GM18508 (cell line): Measurements from ENCODE around the gene VWA3A.
"Not testable (repeated sequence)": the region's sequence is repeated elsewhere in the genome, so short reads cannot be mapped to it uniquely, and the experiment has no call there.

ENCODE experiments used
- ATAC-seq: cut with Tn5 transposase; IDR thresholded peaks from one replicate; pipeline ENCODE4 v1.9.1; 2021; ENCODE audit warnings: moderate number of reproducible peaks; ENCODE audit not compliant: insufficient read depth, unreplicated experiment

Gene VWA3A

DNA sequence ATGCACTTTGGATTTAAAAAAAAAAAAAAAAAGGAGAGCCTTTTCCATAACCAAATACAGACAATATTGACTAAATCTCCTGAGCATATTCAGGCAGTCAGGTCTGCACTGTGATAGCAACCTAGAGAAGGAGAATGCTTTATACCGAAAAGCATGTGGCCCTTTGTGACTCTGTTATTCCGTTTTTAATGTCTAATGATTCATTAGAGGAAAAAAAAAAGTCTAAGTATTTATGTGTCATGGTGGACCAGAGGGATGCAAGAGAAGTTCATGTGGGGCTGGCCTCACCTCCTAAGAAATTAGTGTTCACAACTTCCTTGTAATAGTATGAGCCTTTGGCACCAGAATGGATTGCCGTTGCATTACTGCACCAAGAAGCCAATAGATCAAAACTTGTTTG lies 11.3 kb upstream of the VWA3A start:
- ATAC-seq, result no peak

DNA sequence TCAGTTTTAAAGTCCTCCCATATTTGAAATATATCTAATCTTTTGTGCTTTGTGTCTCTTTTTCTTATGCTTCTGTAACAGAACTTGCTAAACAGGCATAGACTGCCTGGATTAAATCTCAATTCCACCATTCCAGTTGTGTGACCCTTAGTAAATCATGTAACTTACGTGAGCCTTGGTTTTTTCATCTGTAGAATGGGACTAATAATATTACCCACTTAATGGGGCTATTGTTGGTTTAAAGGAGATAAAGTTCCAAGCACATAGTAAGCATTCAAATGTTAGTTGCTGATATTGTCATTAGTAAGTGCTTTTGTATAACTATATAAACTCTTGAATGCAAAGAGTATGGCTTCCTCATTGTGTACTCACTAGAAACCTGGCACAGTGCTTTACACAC lies 5.9 kb upstream of the VWA3A start:
- no peak for ATAC-seq

DNA sequence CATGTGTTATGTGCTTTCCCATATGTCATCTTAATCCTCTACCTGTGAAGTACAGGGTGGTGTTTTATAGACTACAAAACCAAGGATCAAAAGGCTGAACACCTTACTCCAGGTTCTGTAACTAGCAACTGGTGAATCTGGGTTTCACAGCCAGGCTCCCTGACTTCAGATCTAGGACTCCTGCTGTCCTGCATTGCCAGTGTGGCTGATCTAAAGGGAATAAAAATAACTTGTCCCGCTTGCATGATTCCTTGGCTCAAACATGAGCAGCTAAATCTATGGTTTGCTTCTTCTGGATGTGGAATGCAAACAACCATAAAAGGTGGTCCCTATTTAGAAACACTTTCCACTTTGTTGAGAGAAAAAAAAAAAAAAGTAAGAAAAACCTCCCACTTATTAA lies 3.7 kb upstream of the VWA3A start:
- ATAC-seq, result no peak

DNA sequence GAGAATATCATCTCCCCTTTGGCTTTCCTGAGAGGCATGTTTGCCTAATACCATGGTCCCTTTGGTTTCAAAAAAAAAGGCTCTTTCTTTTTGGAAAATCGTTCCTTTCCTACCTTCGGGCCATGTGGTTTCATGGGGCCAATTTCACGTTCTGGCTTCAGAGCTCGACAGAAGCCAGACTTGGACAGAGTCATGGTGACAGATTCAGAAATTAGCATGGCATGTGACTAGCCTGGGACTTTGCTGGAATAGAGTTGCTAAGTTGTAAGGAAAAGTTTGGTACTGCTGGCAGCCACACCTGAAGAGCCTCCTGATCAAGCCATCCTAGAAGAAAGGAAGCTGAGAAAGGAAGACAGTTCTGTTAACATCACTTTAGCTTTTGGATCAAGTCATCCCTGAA lies 2.4 kb upstream of the VWA3A start:
- no peak for ATAC-seq

DNA sequence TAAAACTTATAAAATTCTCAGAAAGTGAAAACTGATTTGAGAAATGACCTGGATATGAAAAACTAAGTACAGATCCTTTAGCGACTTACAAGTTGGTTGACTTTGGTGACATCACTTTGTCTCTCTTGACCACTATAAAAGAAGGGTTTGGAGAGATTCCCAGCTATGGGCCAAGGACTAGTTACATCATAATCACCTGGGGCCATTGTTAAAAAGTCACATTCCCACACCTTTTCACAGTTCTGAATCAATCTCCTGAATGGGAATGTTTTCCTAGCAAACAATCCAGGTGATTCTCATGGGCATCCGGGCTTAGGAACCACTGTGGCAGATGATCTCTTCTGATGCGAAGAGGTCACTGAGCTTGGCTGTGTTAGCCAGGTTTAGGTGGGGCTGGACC lies 620 bp upstream of the VWA3A start:
- ATAC-seq, result no peak

DNA sequence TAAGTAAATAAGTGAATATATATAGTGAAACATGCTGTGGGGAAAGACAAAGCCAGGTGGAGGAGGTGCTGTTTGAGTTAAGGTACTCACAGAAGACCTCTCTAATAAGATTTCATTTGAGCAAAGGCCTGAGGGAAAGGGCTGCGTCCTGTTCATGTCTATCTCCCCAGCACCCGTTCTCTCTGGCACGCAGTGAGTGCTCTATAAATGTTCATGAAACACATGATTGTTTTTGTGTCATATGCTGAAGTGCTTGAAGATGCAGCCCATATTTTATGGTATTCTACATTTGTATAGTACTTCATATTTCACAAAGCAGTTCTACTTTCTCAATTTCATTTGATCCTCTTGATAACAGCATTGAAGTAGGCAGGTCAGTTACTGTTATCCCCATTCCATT lies 990 bp downstream of the VWA3A start:
- no peak for ATAC-seq

DNA sequence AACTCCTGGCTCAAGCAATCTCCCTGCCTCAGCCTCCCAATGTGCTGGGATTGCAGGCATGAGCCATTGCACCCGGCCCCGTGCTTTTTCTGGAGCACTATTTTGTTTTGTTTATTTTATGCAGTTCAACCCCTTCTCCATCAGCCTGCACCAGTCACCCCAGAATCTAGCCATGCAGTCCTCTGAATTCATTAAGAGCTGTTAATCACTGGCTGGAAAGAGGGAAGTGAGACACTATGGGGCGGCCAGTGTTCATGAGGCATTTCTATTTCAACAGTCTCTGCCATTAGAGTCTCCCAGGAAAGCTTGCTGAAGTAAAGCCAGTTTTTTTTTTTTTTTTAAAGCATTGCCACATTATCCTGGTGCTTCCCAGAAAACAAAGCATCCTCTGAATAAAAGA lies 1.7 kb downstream of the VWA3A start:
- no peak for ATAC-seq

DNA sequence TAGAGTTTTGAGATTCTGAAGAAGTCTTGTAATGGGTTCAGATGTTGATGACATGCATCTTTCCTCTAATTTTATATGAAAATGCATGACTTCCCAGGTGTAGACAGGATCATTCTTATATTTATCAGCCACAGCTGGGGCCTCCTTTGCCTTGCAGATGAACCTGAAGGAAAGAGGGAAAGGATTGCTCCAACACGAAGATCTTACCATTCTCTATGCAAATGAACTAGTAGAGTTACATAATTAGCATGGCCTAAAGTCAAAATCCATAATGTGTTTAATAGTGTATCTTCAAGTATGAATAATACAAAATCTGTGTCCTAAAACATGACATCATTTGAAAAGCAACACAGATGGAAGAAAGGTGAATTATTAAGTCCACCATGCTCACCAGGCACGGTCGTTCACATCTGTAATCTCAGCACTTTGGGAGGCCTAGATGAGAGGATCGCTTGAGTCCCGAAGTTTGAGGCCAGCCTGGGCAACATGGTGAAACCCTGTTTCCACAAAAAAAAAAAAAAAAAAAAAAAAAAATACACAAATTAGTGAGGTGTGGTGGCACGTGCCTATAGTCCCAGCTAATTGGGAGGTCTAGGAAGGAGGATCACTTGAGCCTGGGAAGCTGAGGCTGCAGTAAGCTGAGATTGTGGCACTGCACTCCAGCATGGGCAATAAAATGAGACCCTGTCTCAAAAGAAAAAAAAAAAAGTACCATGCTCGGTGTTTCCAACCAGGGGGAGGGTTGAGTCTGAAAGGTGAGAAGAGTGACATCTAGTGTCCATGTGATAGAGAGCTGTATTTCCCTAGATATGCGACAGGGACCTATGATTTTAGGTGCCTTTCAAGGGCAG lies 6.3 kb downstream of the VWA3A start:
- ATAC-seq, result no peak

DNA sequence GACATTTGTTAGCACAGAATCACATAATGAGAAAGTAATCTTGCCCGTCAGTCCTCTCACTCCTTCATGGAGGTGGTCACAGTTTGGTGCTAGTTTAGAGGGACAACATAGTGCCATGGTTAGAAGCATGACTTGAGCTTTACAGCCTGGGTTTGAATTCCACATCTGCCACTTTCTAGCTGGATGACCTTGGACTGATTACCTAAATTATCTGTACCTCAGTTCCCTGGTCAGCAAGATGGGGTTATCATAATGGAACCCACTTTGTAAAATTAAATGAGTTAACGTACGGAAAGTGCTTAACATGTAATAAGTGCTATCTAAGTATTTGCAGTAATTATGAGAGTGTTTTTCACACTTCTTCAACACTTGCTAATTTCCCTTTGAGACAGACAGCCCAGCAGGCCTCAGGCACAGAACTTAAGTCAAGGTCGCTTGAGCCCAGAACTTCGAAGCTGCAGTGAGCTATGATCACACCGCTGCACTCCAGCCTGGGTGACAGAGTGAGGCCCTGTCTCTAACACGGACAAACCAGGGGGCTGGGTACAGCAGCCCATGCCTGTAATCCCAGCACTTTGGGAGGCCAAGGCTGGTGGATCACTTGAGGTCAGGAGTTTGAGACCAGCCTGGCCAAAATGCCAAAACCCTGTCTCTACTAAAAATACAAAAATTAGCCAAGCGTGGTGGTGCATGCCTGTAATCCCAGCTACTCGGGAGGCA lies 7.1 kb downstream of the VWA3A start:
- no peak for ATAC-seq

DNA sequence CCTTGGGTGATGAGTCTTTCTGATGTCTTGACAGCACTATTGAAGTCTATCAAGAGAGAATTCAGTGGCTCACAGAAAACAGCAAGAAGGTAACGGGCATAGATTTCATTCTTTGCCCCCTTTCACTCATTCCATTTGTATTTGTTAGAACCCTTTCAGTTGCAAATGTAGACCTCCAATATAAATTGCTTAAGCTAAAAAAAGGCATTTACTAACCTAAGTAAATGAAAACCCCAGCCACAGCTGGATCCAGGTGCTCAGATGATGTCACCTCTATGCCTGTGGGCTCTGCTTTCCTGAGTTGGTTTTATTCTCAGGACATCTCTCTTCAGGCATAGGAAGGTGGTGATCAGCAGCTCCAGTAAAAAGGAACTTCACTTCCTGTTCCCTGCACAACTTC lies 11.1 kb downstream of the VWA3A start:
- no peak for ATAC-seq

DNA sequence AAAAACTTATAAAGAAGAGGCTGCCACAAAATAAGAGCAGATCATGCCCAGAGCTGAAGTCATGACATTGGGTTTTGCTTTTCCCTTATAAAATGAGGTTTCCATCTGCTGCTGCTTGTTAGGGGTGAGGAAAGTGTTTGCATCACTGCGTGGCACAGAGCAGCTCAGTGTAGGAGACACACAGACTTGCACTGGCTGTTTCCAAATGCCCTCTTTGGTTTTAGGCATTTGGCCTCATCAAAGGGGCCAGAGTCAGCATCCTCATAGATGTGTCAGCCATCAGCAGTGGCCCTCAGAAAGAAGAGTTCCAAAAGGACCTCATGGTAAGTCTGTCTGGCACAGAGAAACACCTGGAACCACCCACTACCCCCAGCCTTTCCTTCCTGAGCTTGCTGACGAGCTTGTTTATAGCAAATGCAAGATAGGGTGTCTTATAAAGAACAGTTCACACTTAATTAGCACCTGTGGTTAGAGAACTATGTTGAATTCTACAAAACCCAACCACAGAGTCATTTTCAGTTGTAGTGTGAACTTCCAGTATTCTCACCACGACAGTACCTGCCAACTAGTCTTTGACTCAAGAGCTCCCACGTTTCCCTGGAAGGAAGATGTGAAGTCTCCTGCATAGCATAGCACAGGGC lies 17.0 kb downstream of the VWA3A start:
- no peak for ATAC-seq

DNA sequence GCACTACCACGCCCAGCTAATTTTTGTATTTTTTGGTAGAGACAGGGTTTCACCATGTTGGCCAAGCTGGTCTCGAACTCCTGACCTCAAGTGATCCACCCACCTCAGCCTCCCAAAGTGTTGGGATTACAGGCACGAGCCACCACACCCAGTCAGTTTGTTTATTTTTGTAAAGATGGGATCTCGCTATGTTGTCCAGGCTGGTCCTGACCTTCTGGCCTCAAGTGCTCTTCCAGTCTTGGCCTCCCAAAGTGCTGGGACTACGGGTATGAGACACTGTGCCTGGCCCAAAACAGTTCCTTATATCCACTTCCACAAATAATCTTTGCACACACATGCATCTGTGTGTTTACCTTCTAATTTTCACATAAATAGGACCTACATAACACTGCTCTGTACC lies 19.3 kb downstream of the VWA3A start:
- ATAC-seq, result not testable (repeated sequence)

DNA sequence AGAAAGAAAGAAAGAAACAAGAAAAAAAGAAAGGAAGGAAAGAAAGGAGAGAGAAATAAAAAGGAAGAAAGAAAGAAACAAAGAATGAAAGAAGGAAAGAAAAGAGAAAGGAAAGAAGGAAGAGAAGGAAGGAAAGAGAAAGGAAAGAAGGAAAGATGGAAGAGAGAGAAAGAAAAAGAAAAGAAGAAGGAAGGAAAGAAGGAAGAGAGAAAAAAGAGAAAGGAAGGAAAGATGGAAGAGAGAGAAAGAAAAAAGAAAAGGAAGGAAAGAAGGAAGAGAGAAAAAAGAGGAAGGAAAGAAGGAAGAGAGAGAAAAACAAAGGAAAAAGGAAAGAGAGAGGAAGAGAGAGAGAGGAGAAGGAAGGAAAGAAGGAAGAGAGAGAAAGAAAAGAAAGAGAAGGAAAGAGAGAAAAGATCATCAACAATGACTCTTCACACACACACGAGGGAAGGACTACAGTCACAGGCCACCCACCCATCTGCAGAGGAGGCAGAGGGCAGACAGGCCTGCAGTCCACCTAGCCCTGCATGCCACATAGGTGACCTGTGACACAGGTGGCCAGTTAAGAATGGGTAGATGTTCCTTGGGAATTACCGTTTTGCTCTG lies 23.9 kb downstream of the VWA3A start:
- no peak for ATAC-seq

DNA sequence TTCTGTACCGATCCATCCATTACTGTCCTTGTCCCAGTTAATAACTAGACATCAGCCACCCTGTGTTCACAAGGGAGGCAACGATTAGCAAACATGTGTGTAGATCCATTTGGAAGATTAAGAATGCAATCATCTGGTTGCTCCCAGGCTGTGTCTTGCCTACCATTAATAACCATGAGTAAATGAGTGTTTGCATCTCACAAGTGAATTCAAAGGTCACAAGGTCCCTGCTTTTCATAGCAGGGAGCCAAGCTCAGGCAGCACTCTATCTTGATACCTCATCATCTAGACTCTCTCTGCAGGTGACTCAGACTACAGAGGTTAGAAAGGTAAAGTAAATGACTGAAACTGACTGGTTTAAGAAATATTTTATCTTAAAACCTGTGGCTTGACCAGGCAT lies 25.3 kb downstream of the VWA3A start:
- ATAC-seq, result no peak

DNA sequence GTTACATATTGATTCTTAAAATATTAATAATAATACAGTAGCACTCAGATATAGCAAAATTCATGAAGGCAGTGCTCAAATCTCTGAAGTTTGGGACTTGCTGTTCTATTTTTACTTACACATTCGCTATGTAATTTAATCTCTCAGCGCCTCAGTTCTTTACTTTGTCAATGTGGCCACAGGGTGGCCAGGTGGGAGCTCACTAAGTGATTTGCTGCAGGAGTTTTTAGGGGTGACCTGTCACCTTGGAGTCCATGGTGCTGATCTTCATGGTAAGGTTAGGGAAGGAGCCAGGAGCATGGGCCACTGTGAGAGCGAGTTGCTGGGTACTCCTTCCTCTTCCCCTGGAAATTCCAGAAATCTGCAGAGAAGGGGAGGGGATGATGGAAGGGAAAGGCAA lies 28.1 kb downstream of the VWA3A start:
- no peak for ATAC-seq

DNA sequence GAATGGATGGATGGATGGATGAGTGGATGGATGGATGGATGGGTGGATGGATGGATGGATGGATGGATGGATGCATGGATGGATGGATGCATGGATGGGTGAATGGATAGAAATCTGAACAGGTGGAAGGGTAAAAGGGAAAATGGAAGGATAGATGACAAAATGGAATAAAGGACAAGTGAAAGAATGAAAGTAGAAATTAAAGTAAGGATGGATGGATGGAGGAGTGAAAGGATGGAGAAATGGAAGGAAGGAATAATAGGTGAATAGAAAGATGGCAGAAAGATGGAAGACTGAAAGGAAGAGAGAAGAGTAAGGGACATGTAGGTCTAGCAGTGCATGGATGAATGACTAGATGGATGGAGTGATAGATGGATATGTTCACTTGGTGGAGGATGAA lies 29.9 kb downstream of the VWA3A start:
- ATAC-seq, result no peak

DNA sequence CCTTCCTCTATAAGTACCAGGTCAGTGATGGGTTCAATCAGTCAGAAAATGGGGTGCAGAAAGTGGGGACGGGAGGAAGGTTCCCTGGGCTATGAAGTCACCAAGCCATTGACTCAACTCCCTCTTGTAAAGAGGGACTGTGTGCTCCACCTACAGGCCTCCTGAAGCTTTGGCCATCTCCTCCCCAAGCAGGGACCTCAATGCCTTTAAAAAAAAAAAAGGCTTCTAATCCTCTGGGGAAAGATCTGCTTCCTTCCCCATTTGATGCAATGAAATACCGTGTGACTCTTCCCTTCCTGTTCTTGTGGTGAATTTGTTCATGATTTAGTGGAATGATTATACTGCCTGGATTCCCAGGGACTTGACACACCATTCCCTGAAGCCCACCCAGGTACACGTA lies 30.8 kb downstream of the VWA3A start:
- ATAC-seq, result no peak

DNA sequence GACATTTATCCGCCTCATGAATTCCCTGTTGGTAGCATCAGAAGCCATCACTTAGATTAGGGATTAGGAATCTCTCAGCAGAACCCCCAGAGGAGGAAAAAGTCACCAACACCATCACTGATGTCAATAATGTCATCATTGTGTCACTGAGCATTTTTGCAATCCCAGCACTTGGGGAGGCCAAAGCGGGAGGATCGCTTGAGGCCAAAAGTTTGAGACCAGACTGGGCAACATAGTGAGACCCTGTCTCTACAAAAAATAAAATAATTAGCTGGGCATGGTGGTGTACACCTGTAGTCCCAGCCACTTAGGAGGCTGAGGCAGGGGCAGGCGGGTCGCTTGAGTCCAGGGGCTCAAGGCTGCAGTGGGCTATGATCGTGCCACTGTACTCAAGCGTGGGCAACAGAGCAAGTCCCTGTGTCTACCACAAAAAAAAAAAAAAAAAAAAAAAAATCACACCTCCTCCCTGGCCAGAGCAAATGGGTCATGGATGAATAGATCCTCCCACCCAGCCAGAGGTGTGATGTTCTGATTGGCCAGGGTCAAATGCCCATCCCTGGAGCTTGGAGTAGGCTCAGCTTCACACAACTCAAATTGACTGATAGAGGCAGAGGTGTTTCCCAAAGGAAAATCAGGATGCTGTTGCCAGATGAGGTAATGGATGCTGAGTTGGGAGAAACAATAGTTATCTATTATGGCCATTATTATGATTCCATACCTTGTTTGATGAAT lies 31.6 kb downstream of the VWA3A start:
- ATAC-seq, result no peak

DNA sequence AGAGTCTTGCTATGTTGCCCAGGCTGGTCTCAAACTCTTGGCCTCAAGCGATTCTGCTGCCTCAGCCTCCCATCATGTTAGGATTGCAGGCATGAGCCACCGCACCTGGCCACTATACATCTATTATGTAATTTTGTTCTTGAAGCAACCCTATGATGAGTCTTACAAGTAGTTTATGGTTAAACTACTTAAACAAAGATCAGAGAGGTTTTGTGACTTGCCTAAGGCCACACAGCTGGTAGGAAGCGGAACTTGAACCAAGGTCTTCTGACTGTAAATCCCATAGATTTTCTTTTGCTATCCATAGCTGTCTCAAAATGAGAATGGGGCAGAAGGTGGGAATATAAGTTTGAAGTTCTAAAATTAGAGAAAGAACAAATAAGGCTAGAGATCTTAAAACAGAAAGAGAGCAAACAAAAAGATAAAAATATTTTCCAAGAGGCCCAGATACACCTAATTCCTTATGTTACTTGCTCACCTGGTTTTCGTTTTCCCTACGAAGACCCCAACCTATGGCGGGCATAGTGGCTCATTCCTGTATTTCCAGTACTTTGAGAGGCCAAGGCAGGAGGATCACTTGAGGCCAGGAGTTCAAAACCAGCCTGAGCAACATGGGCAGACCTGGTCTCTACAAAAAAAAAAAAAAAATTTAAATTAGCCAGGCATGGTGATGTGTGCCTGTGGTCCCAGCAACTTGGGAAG lies 32.4 kb downstream of the VWA3A start:
- no peak for ATAC-seq

DNA sequence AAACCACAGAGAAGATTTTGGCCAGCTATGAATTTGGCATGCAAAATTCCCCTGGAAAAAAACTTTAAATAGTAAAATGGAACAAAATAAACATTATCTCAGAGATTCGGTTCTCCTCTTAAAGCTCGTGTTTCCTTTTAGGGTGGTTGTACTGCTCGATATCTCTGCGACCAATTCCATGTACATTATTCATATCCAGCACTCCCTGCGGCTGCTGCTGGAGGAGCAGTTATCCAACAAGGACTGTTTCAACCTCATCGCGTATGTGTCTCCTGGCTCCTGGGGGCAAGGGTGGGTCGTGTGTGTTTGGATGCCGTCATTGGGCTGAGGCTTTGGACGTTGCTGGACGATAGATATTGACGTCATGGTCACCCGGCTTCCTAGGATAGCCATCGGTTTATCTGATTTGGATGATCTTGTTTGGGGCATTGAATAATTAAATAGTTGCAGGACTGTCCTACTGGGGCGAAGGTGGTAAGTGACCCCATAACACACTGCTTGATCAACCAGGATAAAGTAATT lies 33.8 kb downstream of the VWA3A start:
- no peak for ATAC-seq
